ENCODE measurements around the gene NTMT2. TPM values are rescaled to one million over a fixed set of nuclear protein-coding genes. Genes with fewer than 3 reads are reported as not detected.
A peak's percentile ranks its signal among the peaks of the same experiment; 100 is the strongest.
"Not testable (repeated sequence)": the region's sequence is repeated elsewhere in the genome, so short reads cannot be mapped to it uniquely, and the experiment has no call there.

NTMT2 gene
- polyA plus RNA-seq (ENCODE audit: insufficient read length in 3 of 3), result not detected
- long read RNA-seq, donor 1, result 0 reads
- long read RNA-seq, donor 2, result 0 reads
- long read RNA-seq, donor 3, result 0 reads
- long read RNA-seq, donor 4, result 0 reads
- long read RNA-seq, donor 5, result 0 reads
- long read RNA-seq, donor 6, result 0 reads
- long read RNA-seq, donor 7, result 0 reads
- long read RNA-seq, donor 8, result 0 reads
- long read RNA-seq, donor 9, result 0 reads
- long read RNA-seq, donor 10, result 0 reads
- long read RNA-seq, donor 11, result 0 reads
- long read RNA-seq, donor 12, result 0 reads
- long read RNA-seq, donor 13, result 0 reads
- long read RNA-seq, donor 14, result 0 reads
- long read RNA-seq, donor 15, result 0 reads
- long read RNA-seq, donor 16, result 0 reads

DNA sequence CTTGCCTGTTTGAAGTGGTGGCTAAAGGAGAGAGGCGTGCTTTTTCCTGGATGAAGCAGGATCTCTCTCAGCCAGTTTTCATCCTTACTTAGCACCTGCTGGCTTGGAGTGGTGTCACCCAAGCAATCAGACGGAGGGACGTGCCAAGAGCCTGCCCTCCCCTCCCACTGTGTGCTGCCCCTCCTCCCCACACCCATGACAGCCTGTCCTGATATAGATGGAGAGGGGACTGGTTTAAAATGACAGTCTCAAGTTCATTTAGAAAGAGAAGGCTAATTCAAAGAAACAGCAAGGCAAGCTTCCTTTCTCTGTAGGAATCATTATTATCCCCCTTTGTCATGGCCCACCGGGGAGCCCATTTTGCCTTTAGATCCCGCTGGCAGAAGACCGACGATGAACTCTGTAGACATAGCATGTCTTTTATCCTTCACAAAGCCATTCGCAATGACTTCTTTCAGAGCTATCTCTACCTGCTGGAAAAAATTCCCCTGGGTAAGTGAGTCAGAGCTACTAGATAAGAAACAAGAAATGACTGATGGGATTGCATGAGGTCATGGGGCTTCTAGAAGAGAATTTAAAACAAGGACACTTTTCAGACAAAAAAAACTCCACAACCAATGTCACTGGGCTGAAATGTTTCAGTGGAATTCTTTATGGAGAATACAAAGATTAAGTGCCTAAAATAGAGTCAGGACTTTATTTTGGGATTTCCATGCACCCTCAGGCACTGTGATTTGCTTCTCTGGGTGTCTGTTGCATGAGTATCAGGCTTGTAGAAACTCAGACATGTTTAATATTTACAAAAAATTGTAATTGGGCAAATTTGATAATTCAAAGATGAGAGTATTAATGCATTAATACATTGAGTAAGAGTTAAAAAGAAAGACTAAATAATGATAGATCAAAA lies at the start of gene NTMT2:
NTMT2 (plus strand) TSS at position 190 of the 907 bp plus-strand sequence; CDS start at position 339, 149 bp downstream.
- no peak for DNase-seq (ENCODE audit: extremely low read depth in 1 of 11, low read depth in 9 of 11, low spot score in 4 of 11)

DNA sequence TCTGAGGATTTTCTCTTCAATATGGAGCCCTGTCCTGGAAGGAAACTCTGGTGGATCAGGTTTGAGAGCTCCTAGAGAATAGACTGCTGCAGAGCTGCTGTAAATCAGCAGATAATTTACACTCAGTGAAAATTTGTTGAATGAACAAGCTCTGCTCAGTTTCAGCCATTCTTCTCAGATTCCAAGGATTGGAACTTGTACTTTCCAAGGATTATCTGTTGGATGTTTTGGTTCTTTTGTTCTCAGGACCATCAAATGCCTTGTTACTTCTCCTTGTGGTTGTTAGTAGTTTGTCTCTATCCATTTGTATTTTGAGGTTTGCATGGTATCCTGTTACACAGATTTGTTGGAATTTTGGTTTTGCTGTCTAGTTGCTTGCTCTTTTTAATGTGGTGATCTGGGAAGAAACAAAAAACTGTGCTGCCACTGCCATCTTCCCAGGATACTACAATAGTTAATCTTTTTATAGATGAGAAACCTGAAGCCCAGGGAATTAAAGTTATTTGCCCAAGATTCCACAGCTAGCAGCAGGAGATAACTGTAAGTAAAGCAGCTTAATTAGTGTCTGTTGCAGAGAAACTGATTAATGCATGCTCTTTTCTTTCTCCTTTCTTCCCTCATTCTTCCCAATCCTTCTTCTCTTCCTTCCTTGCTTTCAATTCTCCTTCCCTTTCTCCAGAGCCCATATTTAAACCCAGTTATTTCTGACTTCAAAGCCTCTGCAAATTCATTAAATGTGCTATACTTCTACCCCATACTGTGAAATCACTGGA lies 49.6 kb upstream of the NTMT2 start:
- no peak for DNase-seq (ENCODE audit: extremely low read depth in 1 of 11, low read depth in 9 of 11, low spot score in 4 of 11)

DNA sequence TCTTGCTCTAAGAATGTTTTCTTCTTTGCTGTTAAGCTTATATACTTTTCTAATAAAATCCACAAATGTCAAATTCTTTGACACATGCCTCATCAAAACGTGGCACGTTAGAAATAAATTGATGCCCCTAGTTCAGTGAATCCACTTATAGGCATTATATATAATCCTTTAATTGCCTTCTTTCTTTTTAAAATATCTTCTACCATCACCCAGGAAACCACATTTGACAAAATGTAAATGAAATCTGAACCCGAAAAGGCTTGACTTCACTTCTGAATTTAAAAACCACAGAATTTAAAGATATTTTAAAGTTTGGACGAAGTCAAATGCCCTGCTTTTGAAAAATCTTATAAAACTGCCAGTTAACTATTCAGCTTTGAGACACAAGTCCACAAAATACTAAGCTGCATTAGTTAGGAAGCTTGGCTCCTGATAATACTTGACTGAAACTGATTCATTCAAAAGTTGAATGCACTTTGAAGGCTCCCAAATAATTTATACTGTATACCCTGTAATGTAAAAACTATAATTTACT lies 48.9 kb upstream of the NTMT2 start:
- no peak for DNase-seq (ENCODE audit: extremely low read depth in 1 of 11, low read depth in 9 of 11, low spot score in 4 of 11)

DNA sequence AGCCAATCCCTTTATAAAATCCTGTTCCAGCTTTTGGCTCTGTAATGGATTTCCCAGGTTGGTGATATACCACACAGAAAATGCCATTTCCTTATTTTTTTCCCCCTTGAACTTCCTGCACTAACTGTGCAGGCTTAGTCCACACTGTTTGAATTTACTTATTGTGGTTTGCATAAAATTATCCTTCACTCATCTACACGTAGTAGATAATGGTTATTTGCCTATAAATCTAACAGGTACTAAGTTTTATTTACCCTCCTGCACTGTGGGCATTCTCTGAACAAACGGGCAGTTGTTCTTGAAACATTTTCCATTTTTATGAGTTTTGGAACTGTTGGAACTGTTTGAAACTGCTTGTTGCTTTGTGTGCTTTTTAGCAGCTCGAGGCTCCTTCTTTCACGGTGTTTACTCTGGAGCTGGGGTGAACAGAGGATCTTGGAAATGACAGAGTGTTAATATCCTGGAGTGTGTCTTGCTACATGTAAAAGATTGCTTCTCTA lies 48.3 kb upstream of the NTMT2 start:
- DNase-seq (ENCODE audit: extremely low read depth in 1 of 11, low read depth in 9 of 11, low spot score in 4 of 11), result no peak

DNA sequence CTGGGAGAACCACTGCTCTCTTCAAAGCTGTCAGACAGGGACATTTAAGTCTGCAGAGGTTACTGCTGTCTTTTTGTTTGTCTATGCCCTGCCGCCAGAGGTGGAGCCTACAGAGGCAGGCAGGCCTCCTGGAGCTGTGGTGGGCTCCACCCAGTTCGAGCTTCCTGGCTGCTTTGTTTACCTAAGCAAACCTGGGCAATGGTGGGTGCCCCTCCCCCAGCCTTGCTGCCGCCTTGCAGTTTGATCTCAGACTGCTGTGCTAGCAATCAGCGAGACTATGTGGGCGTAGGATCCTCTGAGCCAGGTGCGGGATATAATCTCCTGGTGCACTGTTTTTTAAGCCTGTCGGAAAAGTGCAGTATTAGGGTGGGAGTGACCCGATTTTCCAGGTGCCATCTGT lies 32.6 kb upstream of the NTMT2 start:
- DNase-seq (ENCODE audit: extremely low read depth in 1 of 11, low read depth in 9 of 11, low spot score in 4 of 11), result not testable (repeated sequence)

DNA sequence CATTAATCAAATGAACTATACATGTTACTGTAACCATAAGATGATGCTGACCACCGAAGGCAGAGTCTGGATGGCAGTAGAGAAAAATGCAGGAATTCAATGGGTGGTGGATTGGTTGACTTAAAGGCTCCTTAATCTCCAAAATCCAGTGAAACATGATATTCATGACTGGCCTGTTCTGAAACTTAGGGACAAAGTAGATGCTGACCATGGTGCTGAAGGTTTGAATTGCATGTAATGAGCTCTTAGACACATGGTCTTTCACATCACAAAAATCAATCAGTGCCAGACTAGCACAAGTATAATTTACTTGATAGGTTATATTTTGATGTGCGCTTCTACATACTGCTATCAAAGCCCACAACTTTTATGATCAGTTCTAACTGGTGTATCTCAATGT lies 30.9 kb upstream of the NTMT2 start:
- peak in 2 of 11 donors; percentile 41 to 48 for DNase-seq (ENCODE audit: extremely low read depth in 1 of 11, low read depth in 9 of 11, low spot score in 4 of 11)

DNA sequence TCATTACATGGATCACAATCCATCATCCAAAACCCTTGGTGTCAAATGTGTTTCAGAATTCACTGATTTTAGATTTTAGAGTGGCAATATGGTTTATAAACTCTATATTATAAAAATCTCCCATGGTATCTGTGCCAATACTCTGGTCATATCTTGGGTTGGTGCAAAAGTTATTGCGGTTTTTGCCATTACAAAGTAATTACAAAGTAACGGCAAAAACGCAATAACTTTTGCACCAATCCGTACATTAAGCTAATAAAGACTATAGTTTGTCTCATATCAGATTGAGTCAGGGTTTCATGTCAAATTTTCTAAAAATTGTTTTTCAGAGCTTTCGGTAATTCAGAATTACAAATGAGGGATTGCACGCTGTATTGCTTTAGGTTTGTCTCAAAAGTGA lies 23.4 kb upstream of the NTMT2 start:
- no peak for DNase-seq (ENCODE audit: extremely low read depth in 1 of 11, low read depth in 9 of 11, low spot score in 4 of 11)

DNA sequence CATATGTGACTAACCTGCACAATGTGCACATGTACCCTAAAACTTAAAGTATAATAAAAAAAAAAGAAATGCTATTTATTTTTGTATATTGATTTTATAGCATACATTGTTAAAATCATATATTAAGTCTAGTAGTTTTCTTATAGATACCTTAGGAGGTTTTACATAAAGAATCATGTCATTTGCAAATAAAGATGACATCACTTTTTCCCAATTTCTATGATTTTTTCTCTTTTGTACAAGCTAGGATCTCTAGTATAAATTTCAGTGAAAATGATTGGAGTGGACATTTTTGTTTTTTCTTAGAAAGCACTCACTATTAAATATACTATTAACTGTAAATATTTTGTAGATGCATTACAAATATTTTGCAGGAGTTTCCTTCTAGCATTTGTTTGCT lies 20.5 kb upstream of the NTMT2 start:
- DNase-seq (ENCODE audit: extremely low read depth in 1 of 11, low read depth in 9 of 11, low spot score in 4 of 11), result no peak

DNA sequence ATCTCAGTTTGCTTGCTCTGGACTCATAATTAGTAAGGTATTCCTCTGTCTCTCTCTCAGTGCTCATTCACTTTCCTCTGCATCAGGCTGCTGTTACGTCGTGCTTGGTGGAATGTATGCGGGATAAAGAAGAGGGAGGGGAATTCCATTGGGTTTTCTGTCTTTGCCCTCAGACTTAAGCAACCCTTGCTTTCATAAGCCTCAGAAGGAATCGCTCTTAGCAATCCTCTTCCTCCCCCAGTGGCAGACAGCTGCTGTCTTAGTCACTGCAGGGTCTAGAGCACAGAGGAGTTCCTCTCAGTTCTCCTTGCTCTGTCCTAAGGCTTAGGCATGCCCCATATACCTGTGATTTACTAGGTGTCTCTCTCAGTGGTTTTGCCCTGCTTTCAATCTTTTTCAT lies 19.1 kb upstream of the NTMT2 start:
- DNase-seq (ENCODE audit: extremely low read depth in 1 of 11, low read depth in 9 of 11, low spot score in 4 of 11), result peak in 5 of 11 donors; percentile 3 to 31 (median 20)

DNA sequence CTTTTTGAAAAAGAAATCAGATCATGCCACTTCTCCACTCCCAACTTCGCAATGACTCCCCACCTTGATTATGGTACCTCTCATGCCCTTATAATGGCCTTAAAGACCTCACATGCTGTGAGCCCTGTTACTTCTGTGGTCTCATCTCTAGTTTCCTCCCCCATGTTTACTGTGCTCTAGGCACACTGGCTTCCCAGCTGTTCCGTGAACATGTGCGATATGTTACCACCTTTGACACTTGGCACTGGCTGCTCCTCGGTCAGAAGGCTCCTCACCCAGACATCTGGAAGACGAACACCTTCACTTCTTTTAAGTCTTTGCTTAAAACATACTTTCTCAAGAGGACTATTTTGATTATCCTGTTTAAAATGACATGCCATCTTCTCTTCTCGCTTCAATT lies 14.3 kb upstream of the NTMT2 start:
- no peak for DNase-seq (ENCODE audit: extremely low read depth in 1 of 11, low read depth in 9 of 11, low spot score in 4 of 11)

DNA sequence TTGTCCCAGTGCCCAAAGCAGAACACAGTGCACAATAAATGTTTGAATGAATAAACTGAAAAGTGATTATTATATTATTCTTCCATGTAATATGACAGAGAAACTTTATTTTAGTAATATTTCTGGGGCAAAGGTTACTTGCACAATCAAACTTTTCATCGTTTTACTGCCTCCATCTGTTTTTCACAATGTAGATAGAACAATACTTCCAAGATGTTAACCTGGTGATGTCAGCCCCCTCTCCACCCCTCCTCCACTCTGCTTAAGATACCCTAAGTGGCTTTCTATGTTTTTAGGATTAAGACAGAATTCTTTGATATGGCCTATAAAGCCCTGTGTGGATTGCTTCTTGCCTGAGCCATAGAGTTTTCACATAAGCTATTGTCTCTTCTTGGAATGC lies 13.8 kb upstream of the NTMT2 start:
- DNase-seq (ENCODE audit: extremely low read depth in 1 of 11, low read depth in 9 of 11, low spot score in 4 of 11), result no peak

DNA sequence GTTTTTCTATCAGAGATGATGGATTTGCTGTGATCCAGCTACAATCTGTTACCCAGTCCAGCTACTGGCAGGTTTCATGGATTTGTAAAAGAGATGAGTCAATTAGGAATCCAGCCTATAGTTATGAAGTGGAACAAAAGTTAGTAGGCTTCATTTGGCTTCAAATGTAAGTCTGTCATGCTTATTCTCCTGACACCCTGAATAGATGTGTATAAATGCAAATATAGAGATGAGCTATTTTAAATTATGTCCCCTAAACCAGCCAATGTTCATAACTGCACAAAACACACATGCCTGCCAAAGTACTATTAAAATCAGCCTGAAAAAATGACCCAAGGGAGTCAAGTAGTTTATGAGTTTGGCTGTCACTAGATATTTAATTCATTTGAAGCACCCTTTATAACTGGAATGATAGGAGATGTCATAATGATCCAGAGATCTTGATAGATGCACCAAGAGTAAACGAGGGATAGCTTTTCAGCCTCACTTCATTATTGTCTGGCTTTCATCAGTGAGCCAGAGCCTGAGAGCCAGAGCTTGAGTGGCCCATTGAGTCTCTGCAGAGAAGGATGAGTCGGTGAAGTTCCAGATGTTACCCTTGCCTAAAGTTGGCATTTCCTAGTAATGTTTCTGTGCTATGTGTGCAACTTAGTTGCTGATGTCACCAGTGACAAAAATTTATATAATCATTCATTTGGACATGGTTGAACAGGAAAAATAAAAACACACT lies 11.8 kb upstream of the NTMT2 start:
- DNase-seq (ENCODE audit: extremely low read depth in 1 of 11, low read depth in 9 of 11, low spot score in 4 of 11), result no peak

DNA sequence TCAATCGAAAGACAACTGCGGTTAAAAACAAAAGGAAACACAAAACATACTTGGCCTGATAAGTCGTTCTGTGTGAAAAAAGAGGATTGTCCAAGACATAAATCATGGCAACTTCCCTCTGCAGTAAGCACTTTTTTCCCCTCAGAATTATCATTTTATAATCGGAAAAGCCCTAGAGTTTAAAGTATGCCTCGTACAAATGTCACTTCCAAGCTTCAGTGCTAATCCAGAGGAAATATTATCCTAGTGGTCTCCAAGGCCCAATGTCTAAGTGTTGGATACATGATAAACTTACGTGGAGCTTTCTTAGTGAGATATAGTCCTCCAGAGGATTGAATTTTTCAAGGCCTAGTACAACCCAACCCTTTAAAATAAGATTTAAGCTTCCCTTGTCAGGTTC lies 11.2 kb upstream of the NTMT2 start:
- peak in 4 of 11 donors; percentile 3 to 15 (median 10) for DNase-seq (ENCODE audit: extremely low read depth in 1 of 11, low read depth in 9 of 11, low spot score in 4 of 11)

DNA sequence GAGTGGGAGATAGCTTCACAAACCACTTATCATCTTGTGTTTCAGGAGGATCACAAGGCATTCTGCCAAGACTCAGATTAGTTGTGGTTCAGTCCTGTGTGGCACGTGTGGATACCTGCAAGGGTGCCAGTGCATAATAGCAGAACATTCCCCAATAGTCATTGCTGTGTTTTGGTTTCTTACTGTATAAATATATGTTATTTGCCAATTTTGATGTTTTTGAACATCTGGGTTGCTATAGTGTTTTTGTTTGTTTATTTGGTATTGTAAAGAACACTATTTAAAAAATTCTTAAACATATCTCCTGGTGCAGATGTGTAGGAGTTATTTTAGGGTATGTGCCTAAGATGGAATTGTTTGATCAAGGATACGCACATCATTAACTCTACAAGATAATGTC lies 5.4 kb upstream of the NTMT2 start:
- no peak for DNase-seq (ENCODE audit: extremely low read depth in 1 of 11, low read depth in 9 of 11, low spot score in 4 of 11)

DNA sequence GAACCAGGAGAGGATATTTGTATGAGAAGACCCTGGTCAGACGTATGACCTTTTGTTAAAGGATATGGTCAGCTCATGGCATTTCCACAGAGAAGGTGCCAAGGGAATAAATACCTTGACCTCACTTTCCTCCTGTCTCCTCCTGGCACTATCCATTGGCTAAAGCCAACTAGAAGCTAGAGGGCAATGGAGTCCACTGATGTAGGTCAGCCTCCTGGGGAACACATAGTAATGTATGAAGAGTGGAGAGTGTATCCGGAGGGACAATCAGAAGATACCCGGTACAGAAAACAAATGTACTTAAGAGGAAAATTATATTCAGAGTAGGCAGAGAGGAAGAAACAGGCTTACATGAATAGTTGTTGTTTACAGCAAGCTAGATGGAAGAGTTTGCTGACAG lies 698 bp upstream of the NTMT2 start:
- no peak for DNase-seq (ENCODE audit: extremely low read depth in 1 of 11, low read depth in 9 of 11, low spot score in 4 of 11)

DNA sequence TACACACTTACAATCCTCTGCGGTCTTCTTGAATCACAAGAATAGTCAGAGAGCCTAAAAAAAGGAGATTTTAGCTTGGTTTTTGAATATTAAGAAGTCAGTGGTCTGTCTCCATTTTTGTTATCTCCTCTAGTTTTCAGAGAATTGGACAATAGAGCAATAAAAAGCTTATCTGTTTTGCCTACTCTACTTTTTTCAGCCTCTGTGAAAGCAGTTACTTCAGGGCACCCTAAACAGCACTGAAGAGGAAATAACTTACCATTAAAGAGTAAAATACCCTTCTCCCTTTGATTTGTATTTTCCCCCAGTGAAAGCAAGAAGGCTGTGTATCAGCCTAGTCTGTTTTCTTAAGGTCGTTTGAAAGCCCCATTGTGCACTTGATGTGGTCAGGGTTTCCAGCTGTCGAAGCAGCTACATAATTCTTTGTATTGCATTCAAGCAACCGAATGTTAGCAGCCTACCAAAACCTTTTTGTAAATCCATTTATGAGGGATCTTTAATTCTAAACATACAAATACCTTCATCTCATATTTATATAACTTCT lies 1.0 kb downstream of the NTMT2 start:
- DNase-seq (ENCODE audit: extremely low read depth in 1 of 11, low read depth in 9 of 11, low spot score in 4 of 11), result no peak

DNA sequence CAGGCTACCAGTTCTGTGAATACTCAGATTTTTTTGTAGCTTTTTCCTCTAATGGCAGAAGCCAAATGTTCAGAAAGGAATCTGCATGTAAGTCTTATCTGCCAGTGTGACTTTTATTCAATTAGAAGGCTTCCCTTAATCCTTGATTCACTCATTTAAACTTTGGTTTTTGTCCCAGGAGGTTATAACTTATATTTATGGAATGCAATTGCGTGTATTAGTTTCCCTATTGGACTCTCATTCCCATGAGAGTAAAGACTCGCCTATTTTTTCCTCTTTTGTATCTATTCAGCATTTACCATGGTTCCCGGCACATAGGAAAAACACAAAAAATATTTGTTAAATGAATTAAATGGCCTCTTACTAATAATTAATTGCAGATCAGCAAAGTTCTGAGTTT lies 3.5 kb downstream of the NTMT2 start:
- no peak for DNase-seq (ENCODE audit: extremely low read depth in 1 of 11, low read depth in 9 of 11, low spot score in 4 of 11)

DNA sequence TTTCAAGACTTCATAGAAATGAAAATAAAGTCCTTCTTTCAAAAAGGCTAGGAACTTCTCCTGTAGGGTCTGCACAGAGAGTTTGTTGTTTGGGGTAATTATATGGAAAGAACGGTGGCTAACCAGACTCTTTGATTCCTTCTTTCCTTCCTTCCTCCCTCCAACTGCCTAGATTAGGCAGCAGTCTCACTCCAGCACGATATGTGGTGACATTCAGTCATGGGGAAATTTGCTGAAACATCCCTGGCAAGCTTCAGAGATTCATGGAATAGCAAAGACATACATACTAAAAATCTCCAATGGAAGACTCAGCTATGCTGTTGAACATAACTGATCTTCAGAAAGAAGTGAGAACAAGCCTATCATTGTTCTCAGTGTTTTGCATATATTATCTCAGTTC lies 4.3 kb downstream of the NTMT2 start:
- no peak for DNase-seq (ENCODE audit: extremely low read depth in 1 of 11, low read depth in 9 of 11, low spot score in 4 of 11)
